HL-60 (cell line): ENCODE data around the gene MAGI2.

Experiments used
- DNase-seq, 2 experiments: peaks; one replicate each; pipeline ENCODE4 v3.0.0-alpha.2; 2010 to 2020; ENCODE audit warnings: low read depth in 1 of 2, low spot score in 1 of 2
- H3K27ac ChIP-seq: fragments of 250-450 bp; sonication (Bioruptor Pico); replicated peaks from 2 replicates; pipeline ENCODE4 v1.5.1; 2020; ENCODE audit warnings: mild to moderate bottlenecking, moderate library complexity
- H3K27me3 ChIP-seq: fragments of 250-450 bp; sonication (Bioruptor Pico); 2 replicates; pipeline ENCODE4 v1.5.1; 2021; ENCODE audit warnings: mild to moderate bottlenecking, moderate library complexity; ENCODE audit not compliant: insufficient read depth, poor library complexity, severe bottlenecking
- H3K4me3 ChIP-seq: replicated peaks from 2 replicates; pipeline ENCODE4 v1.5.1; 2011; ENCODE audit warnings: mild to moderate bottlenecking, control low read depth, low read length; ENCODE audit not compliant: insufficient read depth
- GABPA ChIP-seq: IDR thresholded peaks from 2 replicates; pipeline ENCODE4 v1.6.1; 2012; ENCODE audit warnings: low read depth
- POLR2AphosphoS5 ChIP-seq: IDR thresholded peaks from 2 replicates; pipeline ENCODE4 v1.6.1; 2012; ENCODE audit warnings: low read depth
- SPI1 ChIP-seq: IDR thresholded peaks from 2 replicates; pipeline ENCODE4 v1.6.1; 2012; ENCODE audit warnings: low read depth, mild to moderate bottlenecking, borderline replicate concordance
- TF ChIP-seq, protein P1 (sequence below): IDR thresholded peaks from one replicate; pipeline ENCODE4 v1.5.1; 2011; ENCODE audit warnings: low read length, control low read depth, inconsistent platforms; ENCODE audit not compliant: insufficient read depth
- TF ChIP-seq, protein P2 (sequence below): IDR thresholded peaks from 2 replicates; pipeline ENCODE4 v1.6.1; 2012; ENCODE audit warnings: low read depth; ENCODE audit not compliant: insufficient replicate concordance

MAGI2 gene

DNA sequence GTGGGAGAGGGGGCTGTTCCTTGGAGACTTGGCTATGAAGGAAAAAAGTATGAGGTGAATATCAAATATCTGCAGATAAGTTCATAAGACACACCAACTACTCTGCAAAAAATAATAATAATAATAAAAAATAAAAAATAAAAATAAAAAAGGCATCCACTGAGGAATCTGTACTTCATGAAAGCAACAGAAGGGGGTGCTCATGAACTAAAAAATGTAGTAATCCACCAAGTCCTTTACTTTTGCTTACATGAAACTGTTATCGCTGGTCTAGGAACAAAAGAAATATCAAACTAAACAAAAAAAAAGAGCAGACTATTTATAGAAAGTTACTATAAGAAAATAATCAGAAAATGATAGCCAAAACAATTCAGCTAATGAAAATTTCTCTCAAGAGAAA, 1075.9 kb downstream of the MAGI2 start:
- H3K27me3 ChIP-seq, result no peaks in the 10 kb centered on the region
- no peak overlapping the region for H3K27ac ChIP-seq
- H3K4me3 ChIP-seq, result no peak overlapping the region
- DNase-seq, result no peak
- TF ChIP-seq GABPA, result no peak
- TF ChIP-seq, protein P1, sequence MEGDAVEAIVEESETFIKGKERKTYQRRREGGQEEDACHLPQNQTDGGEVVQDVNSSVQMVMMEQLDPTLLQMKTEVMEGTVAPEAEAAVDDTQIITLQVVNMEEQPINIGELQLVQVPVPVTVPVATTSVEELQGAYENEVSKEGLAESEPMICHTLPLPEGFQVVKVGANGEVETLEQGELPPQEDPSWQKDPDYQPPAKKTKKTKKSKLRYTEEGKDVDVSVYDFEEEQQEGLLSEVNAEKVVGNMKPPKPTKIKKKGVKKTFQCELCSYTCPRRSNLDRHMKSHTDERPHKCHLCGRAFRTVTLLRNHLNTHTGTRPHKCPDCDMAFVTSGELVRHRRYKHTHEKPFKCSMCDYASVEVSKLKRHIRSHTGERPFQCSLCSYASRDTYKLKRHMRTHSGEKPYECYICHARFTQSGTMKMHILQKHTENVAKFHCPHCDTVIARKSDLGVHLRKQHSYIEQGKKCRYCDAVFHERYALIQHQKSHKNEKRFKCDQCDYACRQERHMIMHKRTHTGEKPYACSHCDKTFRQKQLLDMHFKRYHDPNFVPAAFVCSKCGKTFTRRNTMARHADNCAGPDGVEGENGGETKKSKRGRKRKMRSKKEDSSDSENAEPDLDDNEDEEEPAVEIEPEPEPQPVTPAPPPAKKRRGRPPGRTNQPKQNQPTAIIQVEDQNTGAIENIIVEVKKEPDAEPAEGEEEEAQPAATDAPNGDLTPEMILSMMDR, result no peak
- no peak for TF ChIP-seq SPI1
- TF ChIP-seq POLR2AphosphoS5, result no peak
- TF ChIP-seq, protein P2, sequence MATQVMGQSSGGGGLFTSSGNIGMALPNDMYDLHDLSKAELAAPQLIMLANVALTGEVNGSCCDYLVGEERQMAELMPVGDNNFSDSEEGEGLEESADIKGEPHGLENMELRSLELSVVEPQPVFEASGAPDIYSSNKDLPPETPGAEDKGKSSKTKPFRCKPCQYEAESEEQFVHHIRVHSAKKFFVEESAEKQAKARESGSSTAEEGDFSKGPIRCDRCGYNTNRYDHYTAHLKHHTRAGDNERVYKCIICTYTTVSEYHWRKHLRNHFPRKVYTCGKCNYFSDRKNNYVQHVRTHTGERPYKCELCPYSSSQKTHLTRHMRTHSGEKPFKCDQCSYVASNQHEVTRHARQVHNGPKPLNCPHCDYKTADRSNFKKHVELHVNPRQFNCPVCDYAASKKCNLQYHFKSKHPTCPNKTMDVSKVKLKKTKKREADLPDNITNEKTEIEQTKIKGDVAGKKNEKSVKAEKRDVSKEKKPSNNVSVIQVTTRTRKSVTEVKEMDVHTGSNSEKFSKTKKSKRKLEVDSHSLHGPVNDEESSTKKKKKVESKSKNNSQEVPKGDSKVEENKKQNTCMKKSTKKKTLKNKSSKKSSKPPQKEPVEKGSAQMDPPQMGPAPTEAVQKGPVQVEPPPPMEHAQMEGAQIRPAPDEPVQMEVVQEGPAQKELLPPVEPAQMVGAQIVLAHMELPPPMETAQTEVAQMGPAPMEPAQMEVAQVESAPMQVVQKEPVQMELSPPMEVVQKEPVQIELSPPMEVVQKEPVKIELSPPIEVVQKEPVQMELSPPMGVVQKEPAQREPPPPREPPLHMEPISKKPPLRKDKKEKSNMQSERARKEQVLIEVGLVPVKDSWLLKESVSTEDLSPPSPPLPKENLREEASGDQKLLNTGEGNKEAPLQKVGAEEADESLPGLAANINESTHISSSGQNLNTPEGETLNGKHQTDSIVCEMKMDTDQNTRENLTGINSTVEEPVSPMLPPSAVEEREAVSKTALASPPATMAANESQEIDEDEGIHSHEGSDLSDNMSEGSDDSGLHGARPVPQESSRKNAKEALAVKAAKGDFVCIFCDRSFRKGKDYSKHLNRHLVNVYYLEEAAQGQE, result no peak

DNA sequence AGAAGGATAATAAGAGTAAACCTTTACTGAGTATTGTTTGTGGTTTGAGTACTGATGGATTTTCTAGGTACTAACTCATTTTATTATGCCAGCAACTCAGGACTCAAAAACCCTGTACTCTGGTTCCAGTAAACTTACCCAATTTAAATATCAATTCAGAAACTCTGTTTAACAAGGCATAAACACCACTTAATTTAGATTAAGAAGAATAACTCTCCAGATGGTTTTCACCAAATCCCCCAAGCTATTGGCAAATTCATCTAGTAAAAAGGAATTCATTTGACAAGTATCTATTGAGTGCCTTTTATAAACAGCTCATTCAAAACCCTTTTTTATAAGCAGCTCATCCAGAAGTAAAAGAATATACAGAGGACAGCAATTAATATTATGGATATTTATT, 1082.5 kb downstream of the MAGI2 start:
- DNase-seq, result no peak
- Histone ChIP-seq H3K4me3 (no peak overlapping the region), H3K27me3 (no peaks in the 10 kb centered on the region), H3K27ac (no peak overlapping the region)
- TF ChIP-seq SPI1 (no peak), GABPA (no peak), POLR2AphosphoS5 (no peak)
- TF ChIP-seq, protein P1, result no peak
- TF ChIP-seq, protein P2, result no peak

- TF ChIP-seq SPI1, result no peak
- TF ChIP-seq, protein P1, result no peak
- TF ChIP-seq POLR2AphosphoS5, result no peak
- no peak for TF ChIP-seq GABPA
- TF ChIP-seq, protein P2, result no peak
- H3K27me3 ChIP-seq, result no peaks in the 10 kb centered on the region
- no peak for DNase-seq
- no peak overlapping the region for H3K4me3 ChIP-seq
- H3K27ac ChIP-seq, result no peak overlapping the region
These were observed 1084.7 kb downstream of the MAGI2 start for GRCh38 chr7:78368771-78369170.
